NB4 (cell line): ENCODE data around the gene VAV2.
A peak's percentile ranks its signal among the peaks of the same experiment; 100 is the strongest.

Experiments
- DNase-seq: peaks from one replicate; pipeline ENCODE4 v3.0.0; 2010; ENCODE audit warnings: low read depth
- H3K4me3 ChIP-seq: one replicate; pipeline ENCODE4 v1.5.1; 2011; ENCODE audit warnings: mild to moderate bottlenecking, low read depth, low read length, moderate library complexity
- CTCF ChIP-seq: IDR thresholded peaks from one replicate; pipeline ENCODE4 v1.5.1; 2012; ENCODE audit warnings: low read depth, low read length
- MAX ChIP-seq: IDR thresholded peaks from 2 replicates; pipeline ENCODE4 v1.6.1; 2011; ENCODE audit warnings: low read depth, low read length
- MYC ChIP-seq: IDR thresholded peaks from 2 replicates; pipeline ENCODE4 v1.6.1; 2011; ENCODE audit warnings: low read depth, low read length
- POLR2A ChIP-seq: IDR thresholded peaks from 2 replicates; pipeline ENCODE4 v1.6.1; 2011; ENCODE audit warnings: mild to moderate bottlenecking; ENCODE audit not compliant: insufficient read length; ENCODE audit errors: extremely low read depth

VAV2 gene

GRCh38 chr9:133728856-133729616 lies 263.1 kb downstream of the VAV2 start:
- no peak for DNase-seq
- TF ChIP-seq MYC (no peak), MAX (no peak), POLR2A (no peak), CTCF (no peak)
- no peak overlapping the region for H3K4me3 ChIP-seq

GRCh38 chr9:133727876-133728441 lies 264.2 kb downstream of the VAV2 start:
- DNase-seq, result no peak
- H3K4me3 ChIP-seq, result no peak overlapping the region
- no peak for TF ChIP-seq MYC
- TF ChIP-seq POLR2A, result no peak
- no peak for TF ChIP-seq MAX
- no peak for TF ChIP-seq CTCF

DNA sequence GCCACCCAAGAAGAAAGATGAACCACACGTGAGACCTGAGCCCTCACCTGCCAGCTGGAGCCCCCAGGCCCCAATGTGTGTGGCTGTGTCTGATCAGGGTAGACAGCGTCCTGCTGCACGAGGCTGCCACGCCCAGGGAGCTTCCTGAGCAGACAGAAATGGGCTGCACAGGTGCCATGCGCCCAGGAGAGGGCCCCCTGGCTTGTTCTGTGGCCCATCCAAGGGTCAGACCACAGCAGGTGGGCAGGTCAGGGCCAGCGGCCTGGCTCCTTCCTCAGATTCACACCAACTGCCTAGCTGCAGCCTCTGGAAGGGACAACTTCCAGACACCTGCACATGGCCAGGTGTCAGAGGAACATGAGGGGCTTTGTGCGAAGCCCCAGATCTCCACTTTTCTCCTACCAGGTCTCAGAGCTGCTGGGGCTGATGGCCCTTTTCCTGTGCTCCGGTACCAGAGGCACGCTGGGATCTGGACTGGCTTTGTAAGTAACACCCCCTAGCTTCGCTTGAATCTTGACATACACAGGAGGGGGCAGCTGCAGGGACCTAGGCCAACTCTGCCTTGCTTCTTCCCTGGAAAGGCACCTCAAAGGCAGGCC lies 264.7 kb downstream of the VAV2 start:
- DNase-seq, result no peak
- H3K4me3 ChIP-seq, result no peak overlapping the region
- TF ChIP-seq POLR2A (no peak), CTCF (no peak), MYC (no peak), MAX (no peak)

- no peak overlapping the region for H3K4me3 ChIP-seq
- TF ChIP-seq MAX, result no peak
- peak; percentile 51 for TF ChIP-seq CTCF
- DNase-seq, result peak; percentile 58
Observed at GRCh38 chr9:133726401-133727276, 265.5 kb downstream of the VAV2 start.

GRCh38 chr9:133725886-133726285 lies 266.2 kb downstream of the VAV2 start:
- H3K4me3 ChIP-seq, result no peak overlapping the region
- TF ChIP-seq CTCF (no peak), POLR2A (no peak), MAX (no peak), MYC (no peak)
- DNase-seq, result no peak
